Activated gamma-delta T cell (primary cell): ENCODE data around the gene CFB.
"Not testable (repeated sequence)": the region's sequence is repeated elsewhere in the genome, so short reads cannot be mapped to it uniquely, and the experiment has no call there.

Experiments
- DNase-seq: peaks from one replicate; lab custom pipeline; 2025; lab: John Stamatoyannopoulos, UW

Gene CFB

DNA sequence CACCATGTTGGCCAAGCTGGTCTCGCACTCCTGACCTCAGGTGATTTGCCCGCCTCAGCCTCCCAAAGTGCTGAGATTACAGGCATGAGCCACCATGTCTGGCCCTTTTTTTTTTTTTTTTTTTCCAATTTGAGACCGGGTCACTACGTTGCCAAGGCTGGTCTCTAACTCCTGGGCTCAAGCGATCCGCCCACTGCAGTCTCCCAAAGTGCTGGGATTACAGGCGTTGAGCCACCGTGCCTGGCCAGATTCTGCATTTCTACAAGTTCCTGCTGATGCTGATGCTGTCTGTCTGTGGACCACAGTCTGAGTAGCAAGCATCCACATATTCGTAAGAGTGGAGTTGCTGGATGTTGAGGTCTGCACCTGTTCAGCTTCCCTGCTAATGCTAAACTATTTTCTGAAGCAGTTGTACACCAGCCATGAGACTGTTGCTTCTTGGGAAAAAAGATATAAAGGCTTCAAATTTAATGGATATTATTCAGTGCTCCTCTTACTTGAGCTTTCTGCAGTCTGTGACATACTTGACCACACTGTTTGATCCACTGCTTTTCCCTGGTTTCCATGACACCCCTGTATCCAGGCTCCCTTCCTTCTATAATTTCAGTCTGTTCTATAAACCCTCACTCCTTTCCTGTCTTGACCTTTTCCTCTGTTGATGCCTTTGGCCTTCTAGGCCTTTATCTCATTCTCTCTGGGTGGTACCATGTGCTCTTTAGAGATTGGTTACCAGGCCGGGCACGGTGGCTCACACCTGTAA, 33.9 kb upstream of the CFB start:
- DNase-seq = no peak

- no peak for DNase-seq
Observed at GRCh38 chr6:31915351-31915750, 30.5 kb upstream of the CFB start.

DNA sequence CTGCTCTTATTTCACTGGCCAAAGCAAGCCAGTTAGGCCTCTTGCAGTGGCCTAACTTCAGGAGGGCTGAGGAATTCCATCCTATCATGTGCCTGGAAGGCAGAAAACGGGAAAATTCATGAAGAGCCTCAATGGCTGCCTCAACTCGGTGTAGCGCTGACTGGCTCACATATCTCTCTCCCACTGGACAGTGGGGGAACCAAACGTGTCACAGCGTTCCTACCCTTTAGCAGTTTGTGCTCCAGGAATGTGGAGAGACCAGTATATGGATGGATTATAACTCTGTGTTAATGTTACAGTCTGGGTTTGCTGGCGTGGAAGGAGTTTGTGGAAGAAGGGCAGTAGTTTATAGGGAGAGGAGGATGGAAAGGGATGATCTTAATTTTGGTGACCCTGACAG, 30.1 kb upstream of the CFB start:
- DNase-seq = no peak

GRCh38 chr6:31918069-31918720, 27.7 kb upstream of the CFB start:
- no peak for DNase-seq

- DNase-seq = no peak
Observed at GRCh38 chr6:31919624-31920303, 26.1 kb upstream of the CFB start.

- DNase-seq = no peak
Observed at GRCh38 chr6:31920811-31921210, 25.1 kb upstream of the CFB start.

GRCh38 chr6:31922942-31923341, 23.0 kb upstream of the CFB start:
- DNase-seq = no peak

DNA sequence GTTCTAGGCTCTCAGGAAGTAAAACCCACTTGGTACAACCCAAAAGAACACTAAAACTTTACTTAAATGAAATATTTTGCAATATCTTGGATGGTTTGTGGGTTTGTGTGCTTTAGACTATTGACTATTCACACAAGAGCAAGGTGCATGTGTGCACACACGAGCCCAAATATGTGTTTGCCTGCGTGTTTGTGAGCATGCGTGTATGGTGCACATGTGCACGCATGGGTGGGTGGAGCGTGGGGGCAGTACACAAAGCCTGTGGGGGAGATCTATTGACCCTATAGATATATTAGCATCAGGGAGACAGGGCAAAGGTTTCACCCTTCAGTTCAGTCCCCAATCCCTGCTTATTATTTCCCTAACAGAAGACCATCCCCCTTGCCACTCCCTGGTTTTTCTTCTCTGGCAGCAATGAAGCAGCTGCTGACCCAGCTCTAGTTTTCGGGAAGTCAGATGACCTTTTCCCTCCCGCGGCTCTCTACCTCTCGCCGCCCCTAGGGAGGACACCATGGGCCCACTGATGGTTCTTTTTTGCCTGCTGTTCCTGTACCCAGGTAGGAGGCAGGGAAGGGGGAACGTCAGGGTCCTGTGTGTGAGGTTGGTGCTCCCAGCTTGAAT, 18.5 kb upstream of the CFB start, which contains the start of gene C2:
Gene C2, plus strand, starts transcription at position 476 of the 621 bp plus-strand sequence. Its CDS starts 36 bp downstream, at position 512.
- no peak for DNase-seq

DNA sequence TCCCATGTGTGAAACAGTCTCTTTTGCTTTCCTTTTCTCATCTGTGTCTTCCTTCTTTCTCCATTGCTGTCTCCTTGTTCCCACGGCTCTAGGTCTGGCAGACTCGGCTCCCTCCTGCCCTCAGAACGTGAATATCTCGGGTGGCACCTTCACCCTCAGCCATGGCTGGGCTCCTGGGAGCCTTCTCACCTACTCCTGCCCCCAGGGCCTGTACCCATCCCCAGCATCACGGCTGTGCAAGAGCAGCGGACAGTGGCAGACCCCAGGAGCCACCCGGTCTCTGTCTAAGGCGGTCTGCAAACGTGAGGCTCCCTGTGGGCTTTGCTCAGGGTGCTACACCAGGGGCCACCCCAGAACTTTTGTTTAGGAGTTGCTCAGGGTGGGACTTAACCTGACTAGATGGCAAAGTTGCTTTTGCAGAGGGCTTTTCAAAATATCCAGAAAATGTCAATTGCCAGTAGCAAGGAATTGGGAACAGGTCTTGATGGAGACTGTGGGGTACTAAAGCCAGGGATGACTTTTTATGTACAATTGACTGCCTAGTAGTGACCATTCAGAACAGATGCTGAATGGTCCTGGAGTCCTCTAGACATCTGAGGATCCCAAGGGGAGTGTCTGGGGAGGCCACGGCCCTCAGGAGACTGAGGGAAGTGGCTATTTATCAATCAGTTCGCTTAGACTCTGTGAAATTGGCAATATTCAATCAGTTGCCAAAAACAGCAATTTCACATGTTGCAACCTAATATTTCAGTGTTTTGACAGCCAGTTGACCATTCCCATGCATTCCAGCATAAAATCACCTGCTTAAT, 17.8 kb upstream of the CFB start:
- no peak for DNase-seq

DNA sequence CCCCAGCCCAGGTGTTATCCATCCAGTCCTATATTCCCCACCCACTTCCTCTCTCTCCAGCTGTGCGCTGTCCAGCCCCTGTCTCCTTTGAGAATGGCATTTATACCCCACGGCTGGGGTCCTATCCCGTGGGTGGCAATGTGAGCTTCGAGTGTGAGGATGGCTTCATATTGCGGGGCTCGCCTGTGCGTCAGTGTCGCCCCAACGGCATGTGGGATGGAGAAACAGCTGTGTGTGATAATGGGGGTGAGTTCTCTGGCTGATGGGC, 17.3 kb upstream of the CFB start:
- DNase-seq = no peak

GRCh38 chr6:31930962-31931361, 14.9 kb upstream of the CFB start:
- no peak for DNase-seq

GRCh38 chr6:31932137-31932536, 13.8 kb upstream of the CFB start:
- DNase-seq = not testable (repeated sequence)

- no peak for DNase-seq
Observed at GRCh38 chr6:31933537-31933936, 12.4 kb upstream of the CFB start.

DNA sequence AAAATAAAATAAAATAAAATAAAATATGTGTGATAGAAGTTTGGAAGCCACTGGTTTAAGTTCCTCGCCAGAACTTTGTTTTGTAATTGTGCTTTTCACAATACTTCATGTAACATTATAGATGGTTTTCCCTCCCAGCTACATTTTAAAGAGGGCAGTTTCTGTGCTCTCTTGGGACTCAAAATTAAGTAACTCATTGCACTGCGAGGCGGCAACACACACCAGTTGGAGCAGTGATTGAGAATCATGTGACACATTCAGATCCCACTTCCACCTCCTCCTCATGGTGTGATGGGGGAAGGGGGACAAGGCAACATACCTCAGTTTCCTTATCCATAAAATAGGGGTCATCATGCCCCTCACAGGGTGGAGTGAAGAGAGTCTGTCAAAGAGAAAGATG, 10.9 kb upstream of the CFB start:
- DNase-seq = no peak

DNA sequence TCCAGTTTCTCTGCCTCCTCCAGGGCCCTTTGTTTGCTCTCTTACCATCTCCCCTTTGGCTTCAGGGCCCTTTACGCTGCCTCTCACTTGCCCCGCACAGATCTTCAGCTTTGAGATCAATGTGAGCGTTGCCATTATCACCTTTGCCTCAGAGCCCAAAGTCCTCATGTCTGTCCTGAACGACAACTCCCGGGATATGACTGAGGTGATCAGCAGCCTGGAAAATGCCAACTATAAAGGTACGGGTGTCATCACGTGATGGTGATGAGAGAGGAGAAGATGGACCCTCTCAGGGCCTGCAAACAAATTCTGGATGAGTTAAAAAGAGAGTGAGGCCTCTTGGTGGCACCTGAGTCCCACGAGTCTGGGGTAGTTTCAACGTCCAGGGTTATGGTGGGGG, 10.1 kb upstream of the CFB start:
- DNase-seq = no peak

DNA sequence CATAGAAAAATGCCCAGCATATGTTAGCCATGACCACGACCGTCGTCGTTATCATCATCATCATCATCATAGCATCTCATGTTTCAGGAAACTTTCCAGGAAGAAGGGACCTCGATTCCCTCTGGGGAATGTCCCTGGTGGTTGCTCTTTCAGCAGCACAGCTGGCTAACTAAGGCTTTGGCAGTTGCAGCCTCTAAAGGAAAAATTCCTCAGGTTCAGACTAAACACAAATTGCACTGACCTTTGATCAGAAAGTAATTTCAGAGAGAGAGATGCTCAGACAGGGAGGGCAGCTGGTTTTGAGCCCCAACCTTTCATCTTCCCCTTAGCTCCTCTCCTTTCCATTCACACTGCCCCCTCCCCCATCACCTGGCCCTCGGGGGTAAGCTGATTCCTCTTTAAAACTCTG, 5.6 kb upstream of the CFB start:
- DNase-seq = no peak

GRCh38 chr6:31943742-31944141, 2.2 kb upstream of the CFB start:
- DNase-seq = no peak

DNA sequence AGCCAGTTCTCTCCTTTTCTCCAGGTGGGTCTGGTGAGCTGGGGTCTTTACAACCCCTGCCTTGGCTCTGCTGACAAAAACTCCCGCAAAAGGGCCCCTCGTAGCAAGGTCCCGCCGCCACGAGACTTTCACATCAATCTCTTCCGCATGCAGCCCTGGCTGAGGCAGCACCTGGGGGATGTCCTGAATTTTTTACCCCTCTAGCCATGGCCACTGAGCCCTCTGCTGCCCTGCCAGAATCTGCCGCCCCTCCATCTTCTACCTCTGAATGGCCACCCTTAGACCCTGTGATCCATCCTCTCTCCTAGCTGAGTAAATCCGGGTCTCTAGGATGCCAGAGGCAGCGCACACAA, 765 bp upstream of the CFB start:
- DNase-seq = no peak

GRCh38 chr6:31946370-31946885, 533 bp downstream of the CFB start:
- no peak for DNase-seq

GRCh38 chr6:31947070-31947675, 1.3 kb downstream of the CFB start:
- DNase-seq = no peak

DNA sequence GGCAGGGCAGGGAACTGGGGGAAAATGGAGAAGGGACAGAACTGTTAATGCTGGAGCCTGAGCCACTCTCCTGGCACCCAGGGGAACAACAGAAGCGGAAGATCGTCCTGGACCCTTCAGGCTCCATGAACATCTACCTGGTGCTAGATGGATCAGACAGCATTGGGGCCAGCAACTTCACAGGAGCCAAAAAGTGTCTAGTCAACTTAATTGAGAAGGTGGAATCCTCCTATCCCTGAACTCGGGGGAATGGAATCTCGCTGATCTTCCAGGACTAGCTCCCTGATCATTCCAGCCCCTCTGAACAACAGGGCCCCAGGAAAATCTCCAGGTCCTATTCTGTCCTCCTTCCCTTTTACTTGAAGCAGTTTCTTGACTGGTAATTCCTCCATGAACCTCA, 2.0 kb downstream of the CFB start:
- no peak for DNase-seq
